ENCODE results near the gene POC5.
"Not testable (repeated sequence)": the region's sequence is repeated elsewhere in the genome, so short reads cannot be mapped to it uniquely, and the experiment has no call there.

Gene POC5

GRCh38 chr5:75733767-75734166 lies 16.5 kb upstream of the POC5 start:
- TF ChIP-seq TCF4 (CRISPR knock-in tag; IDR thresholded peaks at IDR 0.05; ENCODE audit: borderline replicate concordance): no peak
- TF ChIP-seq ZFP3 (CRISPR knock-in tag; IDR thresholded peaks at IDR 0.05): no peak
- no peak for TF ChIP-seq OSR1 (CRISPR knock-in tag; IDR thresholded peaks at IDR 0.05)
- TF ChIP-seq ZNF70 (CRISPR knock-in tag; IDR thresholded peaks at IDR 0.05): no peak
- TF ChIP-seq POU6F1 (CRISPR knock-in tag; IDR thresholded peaks at IDR 0.05; ENCODE audit: borderline replicate concordance, low read depth): no peak
- no peak for TF ChIP-seq RARB (CRISPR knock-in tag; IDR thresholded peaks at IDR 0.05)
- no peak for TF ChIP-seq CREB5 (CRISPR knock-in tag; IDR thresholded peaks at IDR 0.05; ENCODE audit: low read depth)
- no peak for TF ChIP-seq PPARA (CRISPR knock-in tag; IDR thresholded peaks at IDR 0.05; ENCODE audit: borderline replicate concordance)
- no peak for TF ChIP-seq ZNF565 (CRISPR knock-in tag; conservative IDR thresholded peaks at IDR 0.05; ENCODE audit: low read depth)
- TF ChIP-seq BACH2 (CRISPR knock-in tag; IDR thresholded peaks at IDR 0.05; ENCODE audit: borderline replicate concordance): no peak
- TF ChIP-seq ISL1 (CRISPR knock-in tag; IDR thresholded peaks at IDR 0.05): no peak
- TF ChIP-seq CSDC2 (CRISPR knock-in tag; IDR thresholded peaks at IDR 0.05): no peak
- no peak for TF ChIP-seq ARNTL (CRISPR knock-in tag; IDR thresholded peaks at IDR 0.05; ENCODE audit: borderline replicate concordance, low read depth)
- TF ChIP-seq ZNF8 (CRISPR knock-in tag; IDR thresholded peaks at IDR 0.05): no peak
- no peak for TF ChIP-seq ZC3H10 (CRISPR knock-in tag; IDR thresholded peaks at IDR 0.05)
- no peak for TF ChIP-seq SNAI2 (CRISPR knock-in tag; IDR thresholded peaks at IDR 0.05)
- ATAC-seq: no peak

GRCh38 chr5:75731515-75731914 lies 14.3 kb upstream of the POC5 start:
- ATAC-seq: not testable (repeated sequence)

GRCh38 chr5:75729321-75729720 lies 12.1 kb upstream of the POC5 start:
- TF ChIP-seq OSR1 (CRISPR knock-in tag; IDR thresholded peaks at IDR 0.05): no peak
- TF ChIP-seq ARNTL (CRISPR knock-in tag; IDR thresholded peaks at IDR 0.05; ENCODE audit: borderline replicate concordance, low read depth): no peak
- no peak for TF ChIP-seq CSDC2 (CRISPR knock-in tag; IDR thresholded peaks at IDR 0.05)
- TF ChIP-seq TOX (CRISPR knock-in tag; IDR thresholded peaks at IDR 0.05; ENCODE audit: borderline replicate concordance): no peak
- no peak for TF ChIP-seq ISL1 (CRISPR knock-in tag; IDR thresholded peaks at IDR 0.05)
- TF ChIP-seq TSHZ2 (CRISPR knock-in tag; IDR thresholded peaks at IDR 0.05): no peak
- no peak for TF ChIP-seq ZNF8 (CRISPR knock-in tag; IDR thresholded peaks at IDR 0.05)
- TF ChIP-seq CSRNP3 (CRISPR knock-in tag; IDR thresholded peaks at IDR 0.05): no peak
- no peak for TF ChIP-seq ZFP30 (CRISPR knock-in tag; IDR thresholded peaks at IDR 0.05)
- no peak for TF ChIP-seq GLIS3 (CRISPR knock-in tag; IDR thresholded peaks at IDR 0.05)
- TF ChIP-seq TCF4 (CRISPR knock-in tag; IDR thresholded peaks at IDR 0.05; ENCODE audit: borderline replicate concordance): no peak
- no peak for TF ChIP-seq SNAI2 (CRISPR knock-in tag; IDR thresholded peaks at IDR 0.05)
- no peak for ATAC-seq

GRCh38 chr5:75727931-75728330 lies 10.7 kb upstream of the POC5 start:
- TF ChIP-seq ISL1 (CRISPR knock-in tag; IDR thresholded peaks at IDR 0.05) (no peak), OSR1 (CRISPR knock-in tag; IDR thresholded peaks at IDR 0.05) (no peak), ESRRG (CRISPR knock-in tag; IDR thresholded peaks at IDR 0.05) (no peak), ZC3H10 (CRISPR knock-in tag; IDR thresholded peaks at IDR 0.05) (no peak), ZNF70 (CRISPR knock-in tag; IDR thresholded peaks at IDR 0.05) (no peak), CSDC2 (CRISPR knock-in tag; IDR thresholded peaks at IDR 0.05) (no peak), SNAI2 (CRISPR knock-in tag; IDR thresholded peaks at IDR 0.05) (no peak), ARNTL (CRISPR knock-in tag; IDR thresholded peaks at IDR 0.05; ENCODE audit: borderline replicate concordance, low read depth) (no peak), ZNF565 (CRISPR knock-in tag; conservative IDR thresholded peaks at IDR 0.05; ENCODE audit: low read depth) (no peak), ZFP30 (CRISPR knock-in tag; IDR thresholded peaks at IDR 0.05) (no peak), BACH2 (CRISPR knock-in tag; IDR thresholded peaks at IDR 0.05; ENCODE audit: borderline replicate concordance) (no peak), ZNF8 (CRISPR knock-in tag; IDR thresholded peaks at IDR 0.05) (no peak), ZFP3 (CRISPR knock-in tag; IDR thresholded peaks at IDR 0.05) (no peak), TOX (CRISPR knock-in tag; IDR thresholded peaks at IDR 0.05; ENCODE audit: borderline replicate concordance) (no peak), PPARA (CRISPR knock-in tag; IDR thresholded peaks at IDR 0.05; ENCODE audit: borderline replicate concordance) (no peak), RARB (CRISPR knock-in tag; IDR thresholded peaks at IDR 0.05) (no peak), TCF4 (CRISPR knock-in tag; IDR thresholded peaks at IDR 0.05; ENCODE audit: borderline replicate concordance) (no peak)
- ATAC-seq: no peak

Measured in SK-N-SH treated with all-trans-retinoic acid at 6 μM for 48 hours (cell line).